HG03196 (cell line): ENCODE results near the gene ASIC5.
"Not testable (repeated sequence)": the region's sequence is repeated elsewhere in the genome, so short reads cannot be mapped to it uniquely, and the experiment has no call there.

Source experiments
- ATAC-seq: cut with Tn5 transposase; IDR thresholded peaks from one replicate; pipeline ENCODE4 v1.9.1; 2021; ENCODE audit not compliant: unreplicated experiment

The ASIC5 gene

DNA sequence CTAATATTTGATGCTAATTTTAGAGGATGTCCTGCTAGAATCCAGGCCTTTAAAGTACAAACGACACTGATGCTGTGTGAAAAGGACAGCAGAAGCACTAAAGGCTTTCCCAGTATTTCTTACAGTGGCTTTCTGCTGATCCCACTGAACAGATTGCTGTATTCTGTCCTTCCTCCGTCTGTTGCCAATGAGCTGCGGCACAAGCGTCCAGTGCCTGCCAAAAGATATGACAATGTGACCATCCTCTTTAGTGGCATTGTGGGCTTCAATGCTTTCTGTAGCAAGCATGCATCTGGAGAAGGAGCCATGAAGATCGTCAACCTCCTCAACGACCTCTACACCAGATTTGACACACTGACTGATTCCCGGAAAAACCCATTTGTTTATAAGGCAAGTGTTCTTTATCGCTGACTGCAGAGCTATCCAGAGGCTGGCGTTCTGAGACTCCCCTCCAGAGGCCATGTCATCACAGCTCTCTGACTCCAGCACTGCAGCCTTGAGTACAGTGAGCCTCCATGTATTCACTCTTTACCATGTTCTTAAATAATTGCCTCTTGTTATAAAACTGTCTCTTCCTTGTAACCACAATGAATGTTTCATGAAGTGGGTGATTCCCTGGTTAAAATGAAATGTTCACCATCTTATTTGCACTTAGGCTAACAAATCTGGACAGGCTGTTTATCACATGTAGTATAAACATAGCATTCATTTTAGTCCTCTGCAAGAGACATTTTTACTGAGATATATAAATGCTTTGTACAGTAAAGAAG, 63.7 kb downstream of the ASIC5 start:
- no peak for ATAC-seq

DNA sequence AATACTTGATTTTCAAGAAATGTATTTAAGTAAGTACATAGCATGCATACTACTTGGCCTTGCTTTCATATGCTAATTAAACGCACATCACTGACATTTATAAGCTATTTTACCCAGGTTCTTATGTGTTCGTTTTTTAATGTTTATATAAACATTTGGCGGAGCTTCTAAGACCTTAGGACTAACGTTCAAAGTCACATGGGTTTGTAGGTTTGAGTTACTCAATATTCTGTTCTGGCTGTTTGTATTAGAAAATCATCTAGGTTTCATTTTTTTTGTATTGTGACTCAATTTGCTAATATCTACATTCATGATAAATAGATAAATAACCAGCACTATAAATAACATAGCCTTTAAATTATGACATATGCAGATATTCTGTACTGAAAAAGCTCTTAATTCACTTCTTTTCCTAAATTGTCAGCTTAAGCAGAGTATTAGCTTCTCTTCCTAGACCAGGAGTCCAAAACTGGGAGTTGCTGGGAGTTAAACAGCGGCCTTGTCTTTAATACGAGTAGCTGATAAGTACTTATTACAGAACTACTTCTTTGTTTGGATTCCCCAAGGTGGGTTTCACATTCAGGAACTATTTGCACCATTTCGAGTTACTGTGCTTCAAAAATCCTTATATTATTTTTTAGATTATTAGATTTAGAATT, 65.3 kb downstream of the ASIC5 start:
- ATAC-seq = no peak

DNA sequence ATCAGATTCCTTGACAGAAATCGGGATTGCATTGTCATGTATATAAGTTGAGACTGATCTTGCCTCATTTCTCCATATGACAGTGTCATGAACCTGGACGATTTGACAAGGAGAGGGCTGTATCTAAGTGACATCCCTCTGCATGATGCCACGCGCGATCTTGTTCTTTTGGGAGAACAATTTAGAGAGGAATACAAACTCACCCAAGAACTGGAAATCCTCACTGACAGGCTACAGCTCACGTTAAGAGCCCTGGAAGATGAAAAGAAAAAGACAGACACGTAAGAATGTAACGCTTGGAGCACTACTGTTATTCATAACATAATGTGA, 66.3 kb downstream of the ASIC5 start:
- no peak for ATAC-seq

DNA sequence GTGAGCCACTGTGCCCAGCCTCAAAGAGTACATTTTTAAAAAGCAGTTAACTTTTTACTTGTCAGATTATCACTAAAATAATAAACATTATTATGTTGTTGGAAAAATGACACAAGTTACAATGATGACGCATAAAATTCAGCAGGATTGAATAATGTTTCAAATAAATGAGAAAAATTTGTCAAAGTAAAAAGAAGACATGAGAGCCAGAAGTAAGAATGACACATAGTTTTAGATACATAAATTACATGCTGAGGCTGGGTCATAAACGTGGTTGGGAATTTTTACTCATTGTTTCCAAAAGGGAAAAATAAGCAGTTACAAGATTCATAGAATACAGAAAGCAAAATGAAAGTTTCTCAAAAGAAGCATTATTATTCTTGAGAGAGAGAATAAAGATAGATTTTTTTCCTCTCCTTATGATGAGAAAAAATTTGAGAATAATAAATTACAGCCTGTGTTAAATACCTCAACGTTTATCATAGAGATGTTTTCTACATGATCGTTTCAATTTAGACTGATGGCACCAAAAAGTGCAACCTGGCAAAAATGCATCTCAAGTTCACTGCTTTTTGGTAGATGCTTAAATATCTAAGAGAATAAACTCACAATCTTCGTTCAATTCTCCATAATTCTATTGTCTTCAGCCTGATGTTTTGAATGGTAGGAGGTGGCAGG, 66.8 kb downstream of the ASIC5 start:
- no peak for ATAC-seq

DNA sequence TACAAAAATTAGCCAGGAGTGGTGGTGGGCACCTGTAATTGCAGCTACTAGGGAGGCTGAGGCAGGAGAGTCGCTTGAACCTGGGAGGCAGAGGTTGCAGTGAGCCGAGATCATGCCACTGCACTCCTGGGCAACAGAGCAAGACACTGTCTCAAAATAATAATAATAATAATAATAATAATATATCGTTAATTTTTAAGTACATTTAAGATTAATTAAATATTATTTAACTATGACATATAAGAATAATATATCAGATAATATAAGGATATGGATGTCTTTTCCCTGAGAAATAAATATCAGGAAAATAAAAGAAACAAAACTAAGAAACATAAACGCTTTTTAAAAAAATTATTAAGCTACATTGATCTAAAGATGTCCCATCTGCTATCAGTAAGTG, 68.5 kb downstream of the ASIC5 start:
- ATAC-seq = not testable (repeated sequence)

DNA sequence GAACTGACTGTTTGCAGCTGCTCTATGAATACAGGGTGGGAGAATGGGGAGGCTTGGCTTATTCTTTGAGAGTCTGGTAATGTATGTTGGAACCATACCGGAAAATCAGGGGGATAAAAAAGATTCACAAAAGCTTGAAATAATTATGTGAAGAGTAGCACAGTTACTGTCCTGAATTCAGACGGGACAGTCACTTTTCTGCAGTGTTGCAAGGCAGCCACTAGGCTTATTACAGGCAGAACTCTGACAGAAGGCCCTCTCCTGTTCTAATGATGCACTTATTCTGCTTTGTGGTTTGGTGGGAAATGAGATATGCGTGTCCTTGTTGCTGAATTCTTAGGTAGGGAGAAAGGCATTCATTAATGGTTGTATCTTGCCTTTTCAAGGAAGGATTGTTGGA, 70.1 kb downstream of the ASIC5 start:
- peak; percentile 72 for ATAC-seq

DNA sequence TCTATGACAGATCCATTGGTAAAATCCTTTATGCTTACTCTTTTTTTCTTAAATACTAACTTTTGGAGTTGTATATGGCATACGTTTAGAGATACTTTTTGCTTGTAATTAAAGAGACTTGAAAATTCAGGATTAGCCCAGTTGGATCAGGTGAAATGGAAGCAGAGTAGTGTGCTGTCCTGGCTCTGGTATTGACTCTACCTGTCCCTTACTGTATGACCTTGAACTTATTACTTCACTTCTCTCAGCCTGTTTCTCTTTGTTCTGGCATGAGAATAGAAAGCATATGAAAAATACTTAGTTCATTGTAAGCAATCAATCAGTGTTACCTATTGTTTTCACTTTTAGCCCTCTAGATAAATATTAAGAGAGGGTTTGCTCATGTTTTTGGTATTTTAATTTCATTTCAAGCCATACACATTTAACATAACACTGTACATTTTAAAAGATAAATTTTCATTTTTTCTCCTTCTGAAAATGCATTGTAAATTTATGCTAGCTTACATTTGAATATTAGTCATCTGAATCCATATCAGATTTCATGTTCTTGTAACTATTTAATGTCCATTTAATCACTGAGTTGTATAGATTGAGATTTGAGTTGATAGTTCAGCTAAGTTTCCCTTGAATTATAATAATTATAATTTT, 71.4 kb downstream of the ASIC5 start:
- ATAC-seq = no peak

DNA sequence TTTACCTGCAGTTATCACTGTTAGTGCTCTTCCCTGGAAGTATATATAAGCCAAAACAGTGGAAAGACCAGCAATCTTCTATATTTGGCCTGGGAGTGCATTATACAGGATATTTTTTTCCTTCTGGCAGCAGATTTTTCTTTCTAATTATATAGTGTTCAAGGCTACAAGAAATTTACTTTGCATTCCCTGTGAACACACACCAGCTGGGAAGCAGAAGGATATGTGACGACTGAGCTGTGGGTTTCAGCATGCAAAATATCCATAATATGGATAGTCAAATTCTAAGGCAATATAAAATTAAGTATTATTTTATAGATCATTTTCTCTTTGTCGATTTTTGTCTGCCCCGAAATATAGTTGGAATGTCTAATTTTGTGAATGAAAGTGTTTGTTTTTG, 76.1 kb downstream of the ASIC5 start:
- ATAC-seq = no peak

DNA sequence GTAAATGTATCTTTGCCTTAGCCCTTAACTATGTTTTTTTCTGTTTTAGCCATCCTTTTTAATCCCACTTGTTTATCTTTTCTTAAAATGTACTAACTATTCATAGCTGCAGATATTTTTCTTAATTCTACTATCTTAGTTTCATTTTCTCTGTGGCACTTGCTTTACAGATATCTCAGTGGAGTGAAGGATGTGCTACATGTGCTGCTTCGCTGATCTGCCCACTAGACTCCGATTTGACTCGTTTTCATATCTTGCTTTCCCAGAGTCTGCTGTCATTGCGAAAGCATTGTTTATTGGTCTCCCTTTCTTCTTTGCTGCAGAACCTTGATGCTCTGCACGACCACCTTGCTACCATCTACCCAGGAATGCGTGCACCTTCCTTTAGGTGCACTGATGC, 76.7 kb downstream of the ASIC5 start:
- ATAC-seq = no peak

DNA sequence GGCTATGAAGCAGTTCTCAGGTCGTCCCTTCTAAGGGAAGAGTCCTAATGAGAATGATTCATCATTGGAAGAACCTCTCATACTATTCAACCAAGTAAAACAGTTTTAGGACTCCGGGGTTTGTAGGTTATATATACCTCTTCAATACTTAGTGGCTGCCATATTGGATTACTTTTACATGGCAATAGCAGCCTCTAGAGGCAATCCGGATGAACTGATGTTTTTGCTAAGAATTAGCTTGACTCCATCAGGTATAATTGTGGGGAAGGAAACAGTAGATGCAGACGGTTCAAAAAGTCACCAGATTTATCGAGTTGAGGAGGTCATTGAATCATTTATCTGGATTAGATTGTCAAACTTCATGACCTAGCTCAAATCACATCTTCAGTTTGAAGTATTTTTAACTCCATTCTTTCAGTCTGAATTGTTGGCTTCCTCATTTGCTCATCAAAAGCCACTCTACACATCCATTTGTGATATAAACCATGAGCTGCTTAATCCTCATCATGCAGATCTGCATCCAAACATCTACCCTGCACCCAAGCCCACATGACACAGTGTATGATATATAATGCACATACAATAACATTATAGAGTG, 78.9 kb downstream of the ASIC5 start:
- ATAC-seq = peak; percentile 93

DNA sequence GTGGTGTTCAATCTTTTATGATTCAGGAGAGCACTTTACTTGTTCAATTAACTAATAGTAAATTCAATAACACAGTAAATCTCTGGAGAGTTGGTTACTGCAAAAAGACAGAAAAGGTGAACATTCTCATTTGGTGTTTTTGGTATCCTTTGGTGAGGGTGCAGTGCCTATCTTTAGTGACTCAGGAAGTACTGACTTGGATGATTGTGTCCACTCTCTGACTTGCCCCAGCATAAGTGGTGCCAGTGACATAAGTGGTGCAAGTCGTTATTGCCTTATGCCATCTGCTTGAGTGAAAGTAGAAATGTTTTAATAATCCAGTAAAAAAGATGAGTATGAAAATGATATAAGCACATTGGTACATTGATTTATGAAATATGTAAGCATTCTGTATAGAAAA, 80.2 kb downstream of the ASIC5 start:
- ATAC-seq = no peak

DNA sequence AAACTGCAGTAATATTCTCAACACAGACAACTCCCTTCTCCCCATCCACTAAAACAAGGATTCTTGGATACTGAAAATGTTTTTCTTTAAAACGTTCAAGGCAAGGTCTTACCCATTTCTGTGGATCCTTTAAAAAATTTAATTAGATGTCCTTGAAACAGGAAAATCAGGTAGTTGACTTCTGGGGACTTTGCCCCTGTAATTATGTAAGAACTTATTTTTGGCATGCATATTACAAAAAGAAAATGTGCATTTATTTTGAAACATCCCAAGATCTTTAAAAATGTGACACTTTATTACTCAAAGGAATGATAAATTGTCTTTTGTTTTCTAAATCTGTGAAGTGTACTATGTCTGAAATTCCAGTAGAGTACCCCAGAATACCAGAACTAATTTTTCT, 81.4 kb downstream of the ASIC5 start:
- ATAC-seq = no peak

DNA sequence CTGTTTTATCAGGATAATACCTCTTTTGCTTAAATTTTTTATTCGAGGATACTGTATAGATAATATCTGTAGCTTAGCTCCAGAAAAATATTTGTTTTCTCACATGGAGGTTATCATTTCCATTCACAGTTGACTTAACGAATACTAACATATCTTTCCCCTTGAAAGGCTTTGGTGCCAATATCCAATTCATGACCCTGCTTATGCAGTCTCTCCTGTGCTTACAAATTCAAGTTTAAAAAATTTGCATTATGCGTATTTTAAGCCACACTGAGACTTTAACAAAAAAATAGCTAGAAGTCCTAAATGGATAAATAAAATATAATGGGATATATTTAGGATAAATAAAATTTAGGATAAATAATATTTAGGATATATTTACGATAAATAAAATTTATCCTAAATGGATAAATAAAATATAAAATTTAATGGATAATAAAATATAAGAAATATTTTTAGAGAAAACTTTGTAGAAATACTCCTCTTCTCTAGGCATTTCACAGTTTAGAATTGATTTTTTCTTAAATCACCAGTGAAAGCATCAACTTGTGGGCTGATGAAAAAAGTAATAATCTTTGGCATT, 84.7 kb downstream of the ASIC5 start:
- ATAC-seq = no peak

DNA sequence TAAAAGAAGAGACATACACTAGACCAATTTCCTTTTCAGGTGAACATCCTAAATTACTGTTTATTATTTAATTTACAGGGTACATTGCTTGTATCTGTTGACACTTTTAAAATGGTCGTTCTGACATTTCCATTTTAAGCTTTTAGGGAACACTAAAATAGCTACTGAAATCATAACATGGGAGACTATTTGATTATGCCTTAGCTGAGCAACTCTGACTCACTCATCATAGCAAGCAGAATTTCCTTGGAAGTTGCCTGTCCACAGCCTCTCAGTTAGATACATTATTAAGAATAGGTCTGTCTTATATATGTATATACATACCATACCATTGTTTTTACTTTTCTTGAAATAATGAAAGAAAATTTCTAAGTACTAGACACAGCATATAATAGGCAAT, 85.3 kb downstream of the ASIC5 start:
- no peak for ATAC-seq
